ENCODE data around the gene SLC44A3. TPM values are rescaled to one million over a fixed set of nuclear protein-coding genes. Genes with fewer than 3 reads are reported as not detected.

Gene SLC44A3
- total RNA-seq, 2 experiments from 2014 or later, result 0.27 to 0.36 TPM

- Mint-ChIP-seq H3K36me3 (ENCODE audit: low read depth) (no peaks in the 10 kb centered on the region), H3K4me1 (ENCODE audit: low read depth) (peaks cover 15% of the 10 kb centered on the region), H3K9me3 (no peaks in the 10 kb centered on the region), H3K27ac (no peak overlapping the region), H3K4me3 (no peak overlapping the region), H3K27me3 (no peaks in the 10 kb centered on the region)
- H3K9me3 ChIP-seq (ENCODE audit: control insufficient read depth in 1 of 2, insufficient read depth in 1 of 2, low read length in 2 of 2), result no peaks in the 10 kb centered on the region
- ATAC-seq (ENCODE audit: poor library complexity) (no peak), DNase-seq (no peak)
- TF ChIP-seq CTCF (IDR thresholded peaks at IDR 0.05), result no peak
- H3K27me3 ChIP-seq (ENCODE audit: control insufficient read depth in 1 of 2, insufficient read depth in 2 of 2, low read length in 2 of 2), result no peaks in the 10 kb centered on the region
- intact Hi-C loops (cut with DNase I, micrococcal nuclease), result no loop called here
- H3K36me3 ChIP-seq (ENCODE audit: insufficient read depth, low read length), result no peaks in the 10 kb centered on the region
- ChIA-PET POLR2A (no interaction called here), CTCF (no interaction called here)
- no peak overlapping the region for H3K27ac ChIP-seq (ENCODE audit: low read depth in 1 of 2, low read length in 2 of 2)
- peaks cover 9% of the 10 kb centered on the region for H3K4me1 ChIP-seq (ENCODE audit: insufficient read depth, low read length)
- no peak overlapping the region for H3K4me3 ChIP-seq (ENCODE audit: low read length)
These were observed 66.9 kb downstream of the SLC44A3 start for GRCh38 chr1:94887106-94887505.

DNA sequence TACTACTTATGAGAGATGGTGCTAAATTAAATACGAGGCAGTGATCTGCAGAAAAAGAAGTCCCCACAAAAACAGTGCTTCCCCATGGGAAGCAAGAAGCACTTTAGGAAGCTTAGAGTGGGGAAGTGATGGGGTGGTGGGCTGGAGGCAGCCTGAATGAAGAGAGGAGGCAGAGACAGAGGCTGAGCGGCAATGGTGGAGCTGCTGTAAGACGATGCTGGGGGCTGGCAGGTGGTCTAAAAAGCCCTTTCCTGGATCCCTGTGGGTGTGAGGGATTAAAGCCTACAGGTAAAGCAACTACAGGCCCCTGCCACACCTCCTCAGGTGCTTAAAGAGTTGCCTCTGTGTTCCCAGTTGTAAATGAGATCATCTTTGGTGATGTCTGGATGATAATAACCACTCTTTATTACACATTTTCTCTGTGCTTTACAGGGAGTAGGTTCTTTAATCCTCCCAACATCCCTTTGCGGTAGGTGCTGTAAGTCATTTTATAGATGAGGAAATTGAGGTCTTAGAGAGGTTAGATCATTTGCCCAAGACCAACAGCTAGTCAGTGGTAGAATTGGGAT lies 67.5 kb downstream of the SLC44A3 start:
- no peak overlapping the region for H3K27ac ChIP-seq (ENCODE audit: low read depth in 1 of 2, low read length in 2 of 2)
- peaks cover 9% of the 10 kb centered on the region for H3K4me1 ChIP-seq (ENCODE audit: insufficient read depth, low read length)
- Mint-ChIP-seq H3K27ac (no peak overlapping the region), H3K36me3 (ENCODE audit: low read depth) (no peaks in the 10 kb centered on the region), H3K27me3 (no peaks in the 10 kb centered on the region), H3K9me3 (no peaks in the 10 kb centered on the region), H3K4me1 (ENCODE audit: low read depth) (peaks cover 13% of the 10 kb centered on the region), H3K4me3 (no peak overlapping the region)
- intact Hi-C loops (cut with DNase I, micrococcal nuclease), result no loop called here
- CTCF ChIA-PET, result no interaction called here
- POLR2A ChIA-PET, result no interaction called here
- no peak overlapping the region for H3K4me3 ChIP-seq (ENCODE audit: low read length)
- no peak for TF ChIP-seq CTCF (IDR thresholded peaks at IDR 0.05)
- no peaks in the 10 kb centered on the region for H3K9me3 ChIP-seq (ENCODE audit: control insufficient read depth in 1 of 2, insufficient read depth in 1 of 2, low read length in 2 of 2)
- DNase-seq (no peak), ATAC-seq (ENCODE audit: poor library complexity) (no peak)
- H3K36me3 ChIP-seq (ENCODE audit: insufficient read depth, low read length), result no peaks in the 10 kb centered on the region
- H3K27me3 ChIP-seq (ENCODE audit: control insufficient read depth in 1 of 2, insufficient read depth in 2 of 2, low read length in 2 of 2), result no peaks in the 10 kb centered on the region

- H3K4me1 Mint-ChIP-seq (ENCODE audit: low read depth), result peaks cover 8% of the 10 kb centered on the region
- no peaks in the 10 kb centered on the region for H3K36me3 Mint-ChIP-seq (ENCODE audit: low read depth)
- ChIA-PET CTCF (no interaction called here), POLR2A (no interaction called here)
- no peak overlapping the region for H3K27ac Mint-ChIP-seq
- DNase-seq, result no peak
- no peak overlapping the region for H3K4me3 Mint-ChIP-seq
- Histone ChIP-seq H3K9me3 (ENCODE audit: control insufficient read depth in 1 of 2, insufficient read depth in 1 of 2, low read length in 2 of 2) (no peaks in the 10 kb centered on the region), H3K27me3 (ENCODE audit: control insufficient read depth in 1 of 2, insufficient read depth in 2 of 2, low read length in 2 of 2) (no peaks in the 10 kb centered on the region), H3K4me3 (ENCODE audit: low read length) (no peak overlapping the region), H3K4me1 (ENCODE audit: insufficient read depth, low read length) (peaks cover 5% of the 10 kb centered on the region), H3K27ac (ENCODE audit: low read depth in 1 of 2, low read length in 2 of 2) (no peak overlapping the region), H3K36me3 (ENCODE audit: insufficient read depth, low read length) (no peaks in the 10 kb centered on the region)
- no peak for ATAC-seq (ENCODE audit: poor library complexity)
- H3K27me3 Mint-ChIP-seq, result no peaks in the 10 kb centered on the region
- intact Hi-C loops (cut with DNase I, micrococcal nuclease), result no loop called here
- no peak for TF ChIP-seq CTCF (IDR thresholded peaks at IDR 0.05)
- H3K9me3 Mint-ChIP-seq, result no peaks in the 10 kb centered on the region
These were observed 68.0 kb downstream of the SLC44A3 start for GRCh38 chr1:94888201-94888600.
